ENCODE measurements around the gene HOXC5.

The HOXC5 gene

DNA sequence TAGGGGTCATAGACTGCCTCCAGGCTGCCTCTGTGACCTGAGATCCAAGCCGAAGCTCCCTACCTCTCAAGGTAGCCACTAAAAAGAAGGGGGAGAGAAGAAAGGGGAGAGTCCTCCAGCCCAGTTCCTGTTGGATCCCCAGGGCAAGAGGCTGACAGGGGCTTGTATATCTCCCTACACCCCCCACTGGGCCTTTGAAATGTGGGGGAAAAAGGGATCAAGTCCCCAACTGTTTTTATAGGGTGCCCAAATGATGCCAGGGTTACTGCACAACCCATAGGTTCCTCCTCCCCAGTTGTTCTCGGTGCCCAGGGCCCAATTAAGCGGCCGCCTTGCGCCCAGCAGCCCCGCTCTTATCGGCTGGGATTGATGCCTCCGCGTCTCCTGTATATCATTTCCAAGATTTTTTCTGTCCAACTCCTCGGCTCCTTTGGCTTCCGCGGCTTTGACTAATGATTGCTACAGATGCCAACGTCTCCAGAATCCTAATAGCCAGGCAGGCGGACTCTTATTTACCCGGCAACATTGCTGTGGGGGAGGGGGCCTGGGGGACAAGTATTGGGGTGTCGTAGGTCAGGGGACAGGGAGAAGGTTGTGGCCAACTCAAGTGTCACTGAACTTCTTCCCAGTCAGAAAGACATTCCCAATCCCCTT is 13.1 kb downstream of the HOXC5 start:
- peaks cover 100% of the 10 kb centered on the region for H3K27me3 ChIP-seq
- no peak overlapping the region for H3K27ac ChIP-seq
- H3K4me3 ChIP-seq (ENCODE audit: low read depth in 1 of 2, low read length in 1 of 2), result no peak overlapping the region

GRCh38 chr12:54046809-54047159 is 13.9 kb downstream of the HOXC5 start:
- no peak for TF ChIP-seq CTCF (IDR thresholded peaks at IDR 0.05)
- Histone ChIP-seq H3K36me3 (no peaks in the 10 kb centered on the region), H3K27ac (no peak overlapping the region), H3K27me3 (peaks cover 100% of the 10 kb centered on the region), H3K9me3 (no peaks in the 10 kb centered on the region), H3K4me1 (ENCODE audit: control insufficient read depth in 1 of 2, insufficient read depth in 1 of 2, low read depth in 1 of 2, low read length in 1 of 2) (no peaks in the 10 kb centered on the region), H3K4me3 (ENCODE audit: low read depth in 1 of 2, low read length in 1 of 2) (no peak overlapping the region)

More for the DNA sequence above, 13.1 kb downstream of the HOXC5 start:
- TF ChIP-seq CTCF (IDR thresholded peaks at IDR 0.05), result no peak
- Histone ChIP-seq H3K9me3 (no peaks in the 10 kb centered on the region), H3K4me1 (ENCODE audit: control insufficient read depth in 1 of 2, insufficient read depth in 1 of 2, low read depth in 1 of 2, low read length in 1 of 2) (no peaks in the 10 kb centered on the region), H3K36me3 (no peaks in the 10 kb centered on the region)

- Histone ChIP-seq H3K4me3 (ENCODE audit: low read depth in 1 of 2, low read length in 1 of 2) (no peak overlapping the region), H3K27me3 (peaks cover 100% of the 10 kb centered on the region), H3K36me3 (no peaks in the 10 kb centered on the region), H3K4me1 (ENCODE audit: control insufficient read depth in 1 of 2, insufficient read depth in 1 of 2, low read depth in 1 of 2, low read length in 1 of 2) (no peaks in the 10 kb centered on the region), H3K9me3 (no peaks in the 10 kb centered on the region), H3K27ac (no peak overlapping the region)
- no peak for TF ChIP-seq CTCF (IDR thresholded peaks at IDR 0.05)
Observed at GRCh38 chr12:54047160-54047963, 14.5 kb downstream of the HOXC5 start.

- Histone ChIP-seq H3K27me3 (peaks cover 100% of the 10 kb centered on the region), H3K4me3 (ENCODE audit: low read depth in 1 of 2, low read length in 1 of 2) (no peak overlapping the region)
- TF ChIP-seq CTCF (IDR thresholded peaks at IDR 0.05), result no peak
Observed at GRCh38 chr12:54047964-54048303, 15.1 kb downstream of the HOXC5 start.

GRCh38 chr12:54048406-54049093 is 15.7 kb downstream of the HOXC5 start:
- H3K27me3 ChIP-seq, result peaks cover 100% of the 10 kb centered on the region

More at GRCh38 chr12:54047964-54048303, 15.1 kb downstream of the HOXC5 start:
- Histone ChIP-seq H3K4me1 (ENCODE audit: control insufficient read depth in 1 of 2, insufficient read depth in 1 of 2, low read depth in 1 of 2, low read length in 1 of 2) (no peaks in the 10 kb centered on the region), H3K9me3 (no peaks in the 10 kb centered on the region), H3K27ac (no peak overlapping the region), H3K36me3 (no peaks in the 10 kb centered on the region)

More at GRCh38 chr12:54048406-54049093, 15.7 kb downstream of the HOXC5 start:
- H3K9me3 ChIP-seq, result no peaks in the 10 kb centered on the region
- TF ChIP-seq CTCF (IDR thresholded peaks at IDR 0.05), result no peak
- no peak overlapping the region for H3K4me3 ChIP-seq (ENCODE audit: low read depth in 1 of 2, low read length in 1 of 2)
- H3K4me1 ChIP-seq (ENCODE audit: control insufficient read depth in 1 of 2, insufficient read depth in 1 of 2, low read depth in 1 of 2, low read length in 1 of 2), result no peaks in the 10 kb centered on the region
- H3K36me3 ChIP-seq, result no peaks in the 10 kb centered on the region
- no peak overlapping the region for H3K27ac ChIP-seq
